ENCODE results near the gene MITD1. TPM values are rescaled to one million over a fixed set of nuclear protein-coding genes. Genes with fewer than 3 reads are reported as not detected.

Gene MITD1
- total and polyA plus RNA-seq, 2 of the 13 experiments (the other 11 are each of a cell fraction or from before 2014, with no cell fraction given) = 17.8 to 43.7 TPM

DNA sequence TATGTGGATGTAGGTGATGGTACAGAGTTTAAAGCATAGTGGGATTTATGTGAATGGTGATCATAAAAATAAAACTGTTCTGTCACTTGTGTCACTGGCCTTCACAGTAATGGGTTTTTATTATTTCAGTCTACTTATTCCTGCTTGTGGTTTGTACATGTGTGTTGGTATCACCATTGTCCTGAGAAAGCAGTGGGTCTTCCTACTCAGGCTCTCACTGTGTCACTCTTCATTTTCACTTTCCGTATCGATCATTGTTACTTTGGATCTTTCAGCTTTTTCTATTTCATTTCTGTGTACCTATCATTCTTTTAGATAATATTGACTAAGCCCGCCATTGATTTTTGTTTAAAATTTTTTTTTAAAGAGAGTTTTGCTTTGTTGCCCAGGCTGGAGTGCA is 7.5 kb upstream of the MITD1 start:
- intact Hi-C loops (cut with micrococcal nuclease; ENCODE audit: unreplicated experiment) (loop anchor here (10.0 kb wide), 1 partner anchor 306 kb away; the partner anchor contains the start of gene REV1), in situ Hi-C loops (cut with HindIII; ENCODE audit: extremely low pct_ligation_motif_present, low pct_unique_long_range_greater_than_20kb) (no loop called here)
- BruUV-seq (replicated peaks) = no TSS peak
- H3K4me2 ChIP-seq (ENCODE audit: low read depth, low read length) = no peak overlapping the region
- peaks cover 4 to 42% of the 10 kb centered on the region in 2 experiments for H3K36me3 ChIP-seq (replicated peaks in 1 of 2; ENCODE audit: control insufficient read depth in 1 of 2, insufficient read depth in 2 of 2, low read length in 2 of 2)
- CTCF ChIA-PET (ENCODE audit: low intra/inter-chr PET ratio, low total read pairs) = no interaction called here
- peaks cover 41% of the 10 kb centered on the region for H3K79me2 ChIP-seq (ENCODE audit: insufficient read depth, low read length)
- H3K9me3 ChIP-seq (ENCODE audit: low read length) = no peaks in the 10 kb centered on the region
- no peak for FAIRE-seq
- H2AFZ ChIP-seq (ENCODE audit: low read length) = no peak overlapping the region
- H3K27ac ChIP-seq (ENCODE audit: extremely low read length, insufficient read depth, low read length) = no peak overlapping the region
- no peak overlapping the region for H3K9ac ChIP-seq (ENCODE audit: insufficient read depth, low read depth, low read length)
- no peaks in the 10 kb centered on the region for H4K20me1 ChIP-seq (ENCODE audit: insufficient read depth, low read length)
- H3K27me3 ChIP-seq (ENCODE audit: control insufficient read depth in 1 of 2, insufficient read depth in 2 of 2, low read length in 2 of 2) = no peaks in the 10 kb centered on the region
- 96% methylated on average over 3 of the region's 3 CpGs for WGBS (ENCODE audit: low lambda C conversion rate)
- no peak for ATAC-seq
- H3K4me1 ChIP-seq (ENCODE audit: insufficient read depth, low read length) = peaks cover 15% of the 10 kb centered on the region
- no peak for DNase-seq (ENCODE audit: low spot score)
- no peak overlapping the region for H3K4me3 ChIP-seq (replicated peaks in 1 of 3; ENCODE audit: insufficient read depth in 1 of 3, low read depth in 2 of 3, low read length in 3 of 3)
- POLR2A ChIA-PET = no interaction called here
- TF ChIP-seq ZMYM4 (CRISPR knock-in tag; IDR thresholded peaks at IDR 0.05) = no peak
- TF ChIP-seq, protein P1, sequence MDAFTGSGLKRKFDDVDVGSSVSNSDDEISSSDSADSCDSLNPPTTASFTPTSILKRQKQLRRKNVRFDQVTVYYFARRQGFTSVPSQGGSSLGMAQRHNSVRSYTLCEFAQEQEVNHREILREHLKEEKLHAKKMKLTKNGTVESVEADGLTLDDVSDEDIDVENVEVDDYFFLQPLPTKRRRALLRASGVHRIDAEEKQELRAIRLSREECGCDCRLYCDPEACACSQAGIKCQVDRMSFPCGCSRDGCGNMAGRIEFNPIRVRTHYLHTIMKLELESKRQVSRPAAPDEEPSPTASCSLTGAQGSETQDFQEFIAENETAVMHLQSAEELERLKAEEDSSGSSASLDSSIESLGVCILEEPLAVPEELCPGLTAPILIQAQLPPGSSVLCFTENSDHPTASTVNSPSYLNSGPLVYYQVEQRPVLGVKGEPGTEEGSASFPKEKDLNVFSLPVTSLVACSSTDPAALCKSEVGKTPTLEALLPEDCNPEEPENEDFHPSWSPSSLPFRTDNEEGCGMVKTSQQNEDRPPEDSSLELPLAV (CRISPR knock-in tag; conservative IDR thresholded peaks at IDR 0.05; ENCODE audit: low read depth) = no peak
- no peak for TF ChIP-seq DMAP1 (CRISPR knock-in tag; IDR thresholded peaks at IDR 0.05)
- TF ChIP-seq MAZ (IDR thresholded peaks at IDR 0.05; ENCODE audit: borderline replicate concordance, low read depth, low read length) = no peak
- TF ChIP-seq MAZ (CRISPR knock-in tag; IDR thresholded peaks at IDR 0.05; ENCODE audit: low read depth) = no peak
- TF ChIP-seq, protein P2, sequence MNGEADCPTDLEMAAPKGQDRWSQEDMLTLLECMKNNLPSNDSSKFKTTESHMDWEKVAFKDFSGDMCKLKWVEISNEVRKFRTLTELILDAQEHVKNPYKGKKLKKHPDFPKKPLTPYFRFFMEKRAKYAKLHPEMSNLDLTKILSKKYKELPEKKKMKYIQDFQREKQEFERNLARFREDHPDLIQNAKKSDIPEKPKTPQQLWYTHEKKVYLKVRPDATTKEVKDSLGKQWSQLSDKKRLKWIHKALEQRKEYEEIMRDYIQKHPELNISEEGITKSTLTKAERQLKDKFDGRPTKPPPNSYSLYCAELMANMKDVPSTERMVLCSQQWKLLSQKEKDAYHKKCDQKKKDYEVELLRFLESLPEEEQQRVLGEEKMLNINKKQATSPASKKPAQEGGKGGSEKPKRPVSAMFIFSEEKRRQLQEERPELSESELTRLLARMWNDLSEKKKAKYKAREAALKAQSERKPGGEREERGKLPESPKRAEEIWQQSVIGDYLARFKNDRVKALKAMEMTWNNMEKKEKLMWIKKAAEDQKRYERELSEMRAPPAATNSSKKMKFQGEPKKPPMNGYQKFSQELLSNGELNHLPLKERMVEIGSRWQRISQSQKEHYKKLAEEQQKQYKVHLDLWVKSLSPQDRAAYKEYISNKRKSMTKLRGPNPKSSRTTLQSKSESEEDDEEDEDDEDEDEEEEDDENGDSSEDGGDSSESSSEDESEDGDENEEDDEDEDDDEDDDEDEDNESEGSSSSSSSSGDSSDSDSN (CRISPR knock-in tag; IDR thresholded peaks at IDR 0.05) = no peak
- no peak for TF ChIP-seq ZNF20 (CRISPR knock-in tag; IDR thresholded peaks at IDR 0.05)
- TF ChIP-seq ZNF790 (CRISPR knock-in tag; IDR thresholded peaks at IDR 0.05; ENCODE audit: borderline replicate concordance) = no peak
- no peak for TF ChIP-seq ELF1 (CRISPR knock-in tag; IDR thresholded peaks at IDR 0.05)
- no peak for TF ChIP-seq ZSCAN12 (CRISPR knock-in tag; IDR thresholded peaks at IDR 0.05)
- TF ChIP-seq ZC3H13 (CRISPR knock-in tag; IDR thresholded peaks at IDR 0.05) = no peak
- no peak for TF ChIP-seq SRF (IDR thresholded peaks at IDR 0.05; ENCODE audit: low read depth, low read length)
- TF ChIP-seq, protein P3, sequence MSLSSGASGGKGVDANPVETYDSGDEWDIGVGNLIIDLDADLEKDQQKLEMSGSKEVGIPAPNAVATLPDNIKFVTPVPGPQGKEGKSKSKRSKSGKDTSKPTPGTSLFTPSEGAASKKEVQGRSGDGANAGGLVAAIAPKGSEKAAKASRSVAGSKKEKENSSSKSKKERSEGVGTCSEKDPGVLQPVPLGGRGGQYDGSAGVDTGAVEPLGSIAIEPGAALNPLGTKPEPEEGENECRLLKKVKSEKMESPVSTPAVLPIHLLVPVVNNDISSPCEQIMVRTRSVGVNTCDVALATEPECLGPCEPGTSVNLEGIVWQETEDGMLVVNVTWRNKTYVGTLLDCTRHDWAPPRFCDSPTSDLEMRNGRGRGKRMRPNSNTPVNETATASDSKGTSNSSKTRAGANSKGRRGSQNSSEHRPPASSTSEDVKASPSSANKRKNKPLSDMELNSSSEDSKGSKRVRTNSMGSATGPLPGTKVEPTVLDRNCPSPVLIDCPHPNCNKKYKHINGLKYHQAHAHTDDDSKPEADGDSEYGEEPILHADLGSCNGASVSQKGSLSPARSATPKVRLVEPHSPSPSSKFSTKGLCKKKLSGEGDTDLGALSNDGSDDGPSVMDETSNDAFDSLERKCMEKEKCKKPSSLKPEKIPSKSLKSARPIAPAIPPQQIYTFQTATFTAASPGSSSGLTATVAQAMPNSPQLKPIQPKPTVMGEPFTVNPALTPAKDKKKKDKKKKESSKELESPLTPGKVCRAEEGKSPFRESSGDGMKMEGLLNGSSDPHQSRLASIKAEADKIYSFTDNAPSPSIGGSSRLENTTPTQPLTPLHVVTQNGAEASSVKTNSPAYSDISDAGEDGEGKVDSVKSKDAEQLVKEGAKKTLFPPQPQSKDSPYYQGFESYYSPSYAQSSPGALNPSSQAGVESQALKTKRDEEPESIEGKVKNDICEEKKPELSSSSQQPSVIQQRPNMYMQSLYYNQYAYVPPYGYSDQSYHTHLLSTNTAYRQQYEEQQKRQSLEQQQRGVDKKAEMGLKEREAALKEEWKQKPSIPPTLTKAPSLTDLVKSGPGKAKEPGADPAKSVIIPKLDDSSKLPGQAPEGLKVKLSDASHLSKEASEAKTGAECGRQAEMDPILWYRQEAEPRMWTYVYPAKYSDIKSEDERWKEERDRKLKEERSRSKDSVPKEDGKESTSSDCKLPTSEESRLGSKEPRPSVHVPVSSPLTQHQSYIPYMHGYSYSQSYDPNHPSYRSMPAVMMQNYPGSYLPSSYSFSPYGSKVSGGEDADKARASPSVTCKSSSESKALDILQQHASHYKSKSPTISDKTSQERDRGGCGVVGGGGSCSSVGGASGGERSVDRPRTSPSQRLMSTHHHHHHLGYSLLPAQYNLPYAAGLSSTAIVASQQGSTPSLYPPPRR (CRISPR knock-in tag; IDR thresholded peaks at IDR 0.05; ENCODE audit: borderline replicate concordance) = no peak
- TF ChIP-seq ZIK1 (CRISPR knock-in tag; IDR thresholded peaks at IDR 0.05; ENCODE audit: borderline replicate concordance, low read depth) = no peak
- no peak for TF ChIP-seq TCF7L2 (IDR thresholded peaks at IDR 0.05; ENCODE audit: low read depth, low read length)

Measured in HepG2 (cell line).